IMR-90 (cell line): ENCODE measurements around the gene TRPC4. TPM values are rescaled to one million over a fixed set of nuclear protein-coding genes. Genes with fewer than 3 reads are reported as not detected.

Source experiments
- ATAC-seq: fragments of 200-7000 bp; cut with Tn5 transposase; 2 replicates; pipeline ENCODE4 v1.9.1; 2020; ENCODE audit warnings: low read depth, mild to moderate bottlenecking, moderate library complexity
- BruUV-seq: library from RNA; stranded (reverse); fragments of 400-500 nt; replicated peaks from 2 replicates; lab custom pipeline; 2021; lab: Mats Ljungman, UMichigan
- CTCF ChIA-PET: fragments of 300-600 bp; formaldehyde crosslinking; extraction: SDS; loops from one replicate; lab custom pipeline; 2021; ENCODE audit warnings: antibody characterized with exemption; lab: Yijun Ruan, JAX
- POLR2A ChIA-PET: fragments of 300-600 bp; sonication (Branson Sonifier 250); formaldehyde crosslinking; loops from one replicate; lab custom pipeline; 2022; ENCODE audit warnings: antibody characterized with exemption; ENCODE audit not compliant: unreplicated experiment; lab: Charles Lee
- DNase-seq: peaks from one replicate; pipeline ENCODE4 v3.0.0; 2013
- H2AFZ ChIP-seq: replicated peaks from 2 replicates; pipeline ENCODE3; 2013; ENCODE audit warnings: low read length, mild to moderate bottlenecking; ENCODE audit not compliant: poor library complexity
- H2AK5ac ChIP-seq: 2 replicates; pipeline ENCODE4 v1.6.1; 2013; ENCODE audit warnings: low read depth, low read length, inconsistent platforms
- H2AK9ac ChIP-seq: replicated peaks from 2 replicates; pipeline ENCODE3; 2013; ENCODE audit warnings: mild to moderate bottlenecking, low read depth, low read length, moderate library complexity; ENCODE audit not compliant: poor library complexity
- H2BK120ac ChIP-seq: 2 replicates; pipeline ENCODE4 v1.6.1; 2013; ENCODE audit warnings: low read depth, low read length, inconsistent platforms
- H2BK15ac ChIP-seq: 3 replicates; pipeline ENCODE4 v1.6.1; 2013; ENCODE audit warnings: low read depth, low read length, inconsistent platforms
- H2BK20ac ChIP-seq: 2 replicates; pipeline ENCODE4 v1.6.1; 2013; ENCODE audit warnings: low read depth, mild to moderate bottlenecking, inconsistent platforms, low read length, moderate library complexity
- H2BK5ac ChIP-seq: 2 replicates; pipeline ENCODE4 v1.6.1; 2013; ENCODE audit warnings: mild to moderate bottlenecking, low read depth, low read length, inconsistent platforms; ENCODE audit not compliant: poor library complexity, severe bottlenecking
- H3K14ac ChIP-seq: replicated peaks from 2 replicates; pipeline ENCODE4 v1.6.1; 2013; ENCODE audit warnings: low read depth, low read length, inconsistent platforms
- H3K18ac ChIP-seq: 2 replicates; pipeline ENCODE4 v1.6.1; 2013; ENCODE audit warnings: low read depth, low read length, control low read depth
- H3K23ac ChIP-seq: 2 replicates; pipeline ENCODE4 v1.6.1; 2013; ENCODE audit warnings: low read depth, low read length, inconsistent platforms
- H3K27ac ChIP-seq: 2 replicates; pipeline ENCODE4 v1.5.1; 2013; ENCODE audit warnings: mild to moderate bottlenecking, control low read depth, low read length; ENCODE audit not compliant: insufficient read depth
- H3K27me3 ChIP-seq: 2 replicates; pipeline ENCODE4 v1.6.1; 2013; ENCODE audit warnings: low read length; ENCODE audit not compliant: control insufficient read depth, insufficient read depth
- H3K36me3 ChIP-seq: 2 replicates; pipeline ENCODE4 v1.6.1; 2013; ENCODE audit warnings: low read length, mixed read lengths; ENCODE audit not compliant: control insufficient read depth, insufficient read depth
- H3K4ac ChIP-seq: 2 replicates; pipeline ENCODE4 v1.6.1; 2013; ENCODE audit warnings: low read depth, low read length, inconsistent platforms
- H3K4me1 ChIP-seq: 2 replicates; pipeline ENCODE4 v1.6.1; 2013; ENCODE audit warnings: low read length, mixed read lengths; ENCODE audit not compliant: control insufficient read depth, insufficient read depth
- H3K4me2 ChIP-seq: 2 replicates; pipeline ENCODE4 v1.6.1; 2013; ENCODE audit warnings: low read depth, mild to moderate bottlenecking, control low read depth, low read length, moderate library complexity
- H3K4me3 ChIP-seq: 2 replicates; pipeline ENCODE4 v1.5.1; 2013; ENCODE audit warnings: low read depth, mild to moderate bottlenecking, control low read depth, low read length, moderate library complexity; ENCODE audit not compliant: insufficient read depth
- H3K56ac ChIP-seq: 2 replicates; pipeline ENCODE4 v1.6.1; 2013; ENCODE audit warnings: low read length, inconsistent platforms; ENCODE audit not compliant: insufficient read depth; ENCODE audit errors: extremely low read depth
- H3K79me1 ChIP-seq, 2 experiments: 2 replicates each; pipeline ENCODE4 v1.6.1; 2013; ENCODE audit warnings: low read length in 2 of 2, inconsistent platforms in 1 of 2, low read depth in 1 of 2
- H3K9ac ChIP-seq: 2 replicates; pipeline ENCODE4 v1.6.1; 2013; ENCODE audit warnings: low read depth, low read length, control low read depth
- H3K9me1 ChIP-seq: 2 replicates; pipeline ENCODE4 v1.6.1; 2013; ENCODE audit warnings: low read length, inconsistent platforms; ENCODE audit not compliant: insufficient read depth
- H3K9me3 ChIP-seq: 2 replicates; pipeline ENCODE4 v1.6.1; 2013; ENCODE audit warnings: low read length; ENCODE audit not compliant: control insufficient read depth, insufficient read depth
- H4K20me1 ChIP-seq: 2 replicates; pipeline ENCODE4 v1.6.1; 2013; ENCODE audit warnings: low read length, inconsistent platforms; ENCODE audit not compliant: insufficient read depth
- H4K5ac ChIP-seq: 2 replicates; pipeline ENCODE4 v1.6.1; 2013; ENCODE audit warnings: mild to moderate bottlenecking, low read depth, low read length, control low read depth
- H4K8ac ChIP-seq, 2 experiments: 2 replicates each; pipeline ENCODE4 v1.6.1; 2013; ENCODE audit warnings: low read depth in 2 of 2, low read length in 2 of 2, control low read depth in 1 of 2, inconsistent platforms in 1 of 2
- H4K91ac ChIP-seq: 2 replicates; pipeline ENCODE4 v1.6.1; 2013; ENCODE audit warnings: low read depth, low read length, inconsistent platforms; ENCODE audit not compliant: insufficient read depth
- BHLHE40 ChIP-seq: fragments of 150-350 bp; IDR thresholded peaks from 2 replicates; pipeline ENCODE4 v1.6.1; 2016; ENCODE audit warnings: mild to moderate bottlenecking, low read depth, low read length
- CEBPB ChIP-seq: IDR thresholded peaks from 2 replicates; pipeline ENCODE4 v1.6.1; 2012; ENCODE audit warnings: low read depth, low read length, improper control_type of control experiment
- CHD1 ChIP-seq: IDR thresholded peaks from 2 replicates; pipeline ENCODE4 v1.6.1; 2012; ENCODE audit warnings: low read depth, low read length, improper control_type of control experiment
- FOS ChIP-seq: fragments of 150-350 bp; IDR thresholded peaks from 2 replicates; pipeline ENCODE4 v1.6.1; 2016; ENCODE audit warnings: low read depth, low read length
- MAFK ChIP-seq: IDR thresholded peaks from 2 replicates; pipeline ENCODE4 v1.6.1; 2012; ENCODE audit warnings: low read depth, low read length, improper control_type of control experiment
- MAZ ChIP-seq: IDR thresholded peaks from 2 replicates; pipeline ENCODE4 v1.6.1; 2012; ENCODE audit warnings: low read depth, mild to moderate bottlenecking, low read length, improper control_type of control experiment, moderate library complexity, borderline replicate concordance
- MXI1 ChIP-seq: IDR thresholded peaks from 2 replicates; pipeline ENCODE4 v1.6.1; 2012; ENCODE audit warnings: low read depth, mild to moderate bottlenecking, low read length, moderate library complexity, borderline replicate concordance
- NFE2L2 ChIP-seq: fragments of 150-350 bp; IDR thresholded peaks from 2 replicates; pipeline ENCODE4 v1.6.1; 2016; ENCODE audit warnings: low read depth, mild to moderate bottlenecking, low read length
- POLR2A ChIP-seq: IDR thresholded peaks from 2 replicates; pipeline ENCODE4 v1.6.1; 2012; ENCODE audit warnings: mild to moderate bottlenecking, low read depth, low read length
- RAD21 ChIP-seq: IDR thresholded peaks from 2 replicates; pipeline ENCODE4 v1.6.1; 2012; ENCODE audit warnings: low read length, improper control_type of control experiment
- RCOR1 ChIP-seq: IDR thresholded peaks from 2 replicates; pipeline ENCODE4 v1.6.1; 2012; ENCODE audit warnings: mild to moderate bottlenecking, low read length, improper control_type of control experiment; ENCODE audit not compliant: insufficient replicate concordance
- RFX5 ChIP-seq: IDR thresholded peaks from 2 replicates; pipeline ENCODE4 v1.8.0; 2012; ENCODE audit warnings: low read depth, mild to moderate bottlenecking, low read length, moderate library complexity
- SMC3 ChIP-seq: fragments of 150-350 bp; IDR thresholded peaks from 2 replicates; pipeline ENCODE4 v1.6.1; 2016; ENCODE audit warnings: low read depth, mild to moderate bottlenecking, antibody characterized with exemption, low read length, moderate library complexity
- WGBS, 2 experiments: methylation state at CpG; one replicate each; pipeline versions ENCODE4 v1.1.5 to v1.1.7; 2013; ENCODE audit warnings: missing lambda C conversion rate in 2 of 2; ENCODE audit not compliant: insufficient read length in 1 of 2; ENCODE audit errors: extremely low coverage in 2 of 2; 5-methylcytosine and 5-hydroxymethylcytosine counted together
- dilution Hi-C: fragments of 300-500 bp; cut with HindIII; formaldehyde crosslinking; loops from one replicate; pipeline ENCODE4 v1.14.3; 2018; ENCODE audit warnings: low sequenced_read_pairs; ENCODE audit not compliant: unreplicated experiment
- in situ Hi-C: fragments of 300-500 bp; cut with MboI; formaldehyde crosslinking; loops from 3 replicates; pipeline ENCODE4 v1.14.3; 2019; ENCODE audit warnings: low sequenced_read_pairs, inconsistent platforms, mixed read lengths
- intact Hi-C: fragments of 100-400 bp; cut with micrococcal nuclease; formaldehyde crosslinking; loops from 2 replicates; pipeline ENCODE4 v1.10.0; 2022
- polyA plus RNA-seq, 3 experiments: library from polyadenylated mRNA; depleted of rRNA; stranded (reverse); fragments of >200 nt; gene quantifications; 2 replicates each; pipeline ENCODE4 v1.2.3, GENCODE V29; 2012; ENCODE audit warnings: low replicate concordance in 1 of 3
- total RNA-seq: library from RNA; depleted of rRNA; stranded (reverse); fragments of >200 nt; gene quantifications from 2 replicates; pipeline ENCODE4 v1.2.3, GENCODE V29; 2012
- TF ChIP-seq, protein P1 (sequence below): fragments of 150-350 bp; IDR thresholded peaks from 2 replicates; pipeline ENCODE4 v1.6.1; 2017; ENCODE audit warnings: mild to moderate bottlenecking, antibody characterized with exemption, low read length, low read depth
- TF ChIP-seq, protein P2 (sequence below): fragments of 150-350 bp; IDR thresholded peaks from 2 replicates; pipeline ENCODE4 v1.6.1; 2016; ENCODE audit warnings: low read depth, mild to moderate bottlenecking, low read length, moderate library complexity, borderline replicate concordance
- TF ChIP-seq, protein P3 (sequence below): conservative IDR thresholded peaks from 2 replicates; pipeline ENCODE4 v1.5.1; 2012; ENCODE audit warnings: mild to moderate bottlenecking, low read depth, low read length, improper control_type of control experiment

Gene TRPC4
- total and polyA plus RNA-seq, 2 of the 4 experiments (the other 2 are of a cell fraction): 1.9 to 5.2 TPM

DNA sequence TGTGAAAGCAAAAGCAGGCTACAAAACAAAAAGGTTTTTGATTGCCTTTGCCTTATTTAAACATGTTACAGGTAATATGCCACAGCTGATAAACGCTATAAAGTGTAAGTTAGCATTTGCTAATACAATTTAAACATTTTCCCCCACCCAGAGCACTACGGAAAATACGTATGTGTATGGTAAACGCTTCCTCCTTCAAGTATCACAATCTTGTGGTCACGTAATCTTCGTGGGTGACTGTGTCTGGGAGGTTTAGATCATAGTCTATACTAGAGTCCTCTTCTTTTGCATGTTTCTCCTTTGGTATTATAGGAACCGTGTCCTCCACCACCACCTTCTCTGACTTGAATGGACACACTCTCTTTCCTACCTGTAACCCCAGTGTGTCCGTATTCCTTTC lies 232.9 kb downstream of the TRPC4 start:
- no TSS peak for BruUV-seq
- WGBS, 2 experiments: 83% methylated on average over 1 of the region's 8 CpGs; no CpG with 5 or more reads in 1 of the 2 experiments
- ChIA-PET CTCF (interaction anchor here (0.7 kb wide), 1 partner anchor 528 kb away, joined by 3 read pairs; no protein-coding TSS in a partner anchor), POLR2A (no interaction called here)
- in situ Hi-C loops (loop anchor here (25.0 kb wide), 4 partner anchors 576 to 1126 kb away; no protein-coding TSS in a partner anchor), dilution Hi-C loops (no loop called here), intact Hi-C loops (loop anchor here (2.0 kb wide), 1 partner anchor 946 kb away; no protein-coding TSS in a partner anchor)
- Histone ChIP-seq H2BK20ac (no peak overlapping the region), H3K9me1 (no peaks in the 10 kb centered on the region), H3K79me1 (no peaks in the 10 kb centered on the region), H3K23ac (no peak overlapping the region), H4K8ac (no peak overlapping the region), H4K91ac (no peak overlapping the region), H3K27me3 (no peaks in the 10 kb centered on the region), H2BK5ac (no peak overlapping the region), H3K14ac (no peak overlapping the region), H3K4me1 (no peaks in the 10 kb centered on the region), H2AFZ (no peak overlapping the region), H3K4me2 (no peak overlapping the region), H3K27ac (no peak overlapping the region), H3K4ac (no peak overlapping the region), H3K36me3 (no peaks in the 10 kb centered on the region), H3K18ac (no peak overlapping the region), H2AK5ac (no peak overlapping the region), H2BK120ac (no peak overlapping the region), H4K5ac (no peak overlapping the region), H3K56ac (no peak overlapping the region), H3K9ac (no peak overlapping the region), H3K4me3 (no peak overlapping the region), H4K20me1 (no peaks in the 10 kb centered on the region), H3K9me3 (no peaks in the 10 kb centered on the region), H2BK15ac (no peak overlapping the region), H2AK9ac (no peak overlapping the region)
- DNase-seq: no peak
- no peak for TF ChIP-seq CEBPB
- TF ChIP-seq, protein P1, sequence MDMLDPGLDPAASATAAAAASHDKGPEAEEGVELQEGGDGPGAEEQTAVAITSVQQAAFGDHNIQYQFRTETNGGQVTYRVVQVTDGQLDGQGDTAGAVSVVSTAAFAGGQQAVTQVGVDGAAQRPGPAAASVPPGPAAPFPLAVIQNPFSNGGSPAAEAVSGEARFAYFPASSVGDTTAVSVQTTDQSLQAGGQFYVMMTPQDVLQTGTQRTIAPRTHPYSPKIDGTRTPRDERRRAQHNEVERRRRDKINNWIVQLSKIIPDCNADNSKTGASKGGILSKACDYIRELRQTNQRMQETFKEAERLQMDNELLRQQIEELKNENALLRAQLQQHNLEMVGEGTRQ: no peak
- TF ChIP-seq, protein P2, sequence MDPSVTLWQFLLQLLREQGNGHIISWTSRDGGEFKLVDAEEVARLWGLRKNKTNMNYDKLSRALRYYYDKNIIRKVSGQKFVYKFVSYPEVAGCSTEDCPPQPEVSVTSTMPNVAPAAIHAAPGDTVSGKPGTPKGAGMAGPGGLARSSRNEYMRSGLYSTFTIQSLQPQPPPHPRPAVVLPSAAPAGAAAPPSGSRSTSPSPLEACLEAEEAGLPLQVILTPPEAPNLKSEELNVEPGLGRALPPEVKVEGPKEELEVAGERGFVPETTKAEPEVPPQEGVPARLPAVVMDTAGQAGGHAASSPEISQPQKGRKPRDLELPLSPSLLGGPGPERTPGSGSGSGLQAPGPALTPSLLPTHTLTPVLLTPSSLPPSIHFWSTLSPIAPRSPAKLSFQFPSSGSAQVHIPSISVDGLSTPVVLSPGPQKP: no peak
- no peak for TF ChIP-seq MAZ
- TF ChIP-seq MAFK: no peak
- no peak for TF ChIP-seq RCOR1
- no peak for TF ChIP-seq BHLHE40
- TF ChIP-seq POLR2A: no peak
- TF ChIP-seq MXI1: no peak
- TF ChIP-seq, protein P3, sequence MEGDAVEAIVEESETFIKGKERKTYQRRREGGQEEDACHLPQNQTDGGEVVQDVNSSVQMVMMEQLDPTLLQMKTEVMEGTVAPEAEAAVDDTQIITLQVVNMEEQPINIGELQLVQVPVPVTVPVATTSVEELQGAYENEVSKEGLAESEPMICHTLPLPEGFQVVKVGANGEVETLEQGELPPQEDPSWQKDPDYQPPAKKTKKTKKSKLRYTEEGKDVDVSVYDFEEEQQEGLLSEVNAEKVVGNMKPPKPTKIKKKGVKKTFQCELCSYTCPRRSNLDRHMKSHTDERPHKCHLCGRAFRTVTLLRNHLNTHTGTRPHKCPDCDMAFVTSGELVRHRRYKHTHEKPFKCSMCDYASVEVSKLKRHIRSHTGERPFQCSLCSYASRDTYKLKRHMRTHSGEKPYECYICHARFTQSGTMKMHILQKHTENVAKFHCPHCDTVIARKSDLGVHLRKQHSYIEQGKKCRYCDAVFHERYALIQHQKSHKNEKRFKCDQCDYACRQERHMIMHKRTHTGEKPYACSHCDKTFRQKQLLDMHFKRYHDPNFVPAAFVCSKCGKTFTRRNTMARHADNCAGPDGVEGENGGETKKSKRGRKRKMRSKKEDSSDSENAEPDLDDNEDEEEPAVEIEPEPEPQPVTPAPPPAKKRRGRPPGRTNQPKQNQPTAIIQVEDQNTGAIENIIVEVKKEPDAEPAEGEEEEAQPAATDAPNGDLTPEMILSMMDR: no peak
- TF ChIP-seq RFX5: no peak
- no peak for TF ChIP-seq SMC3
- no peak for TF ChIP-seq CHD1
- no peak for TF ChIP-seq NFE2L2
- no peak for TF ChIP-seq FOS
- no peak for TF ChIP-seq RAD21
- no peak for ATAC-seq
